ENCODE measurements around the gene PILRB.
"Not testable (repeated sequence)": the region's sequence is repeated elsewhere in the genome, so short reads cannot be mapped to it uniquely, and the experiment has no call there.

GRCh38 chr7:100341286-100341685 lies 16.6 kb upstream of the PILRB start:
- TF ChIP-seq POLR2A (IDR thresholded peaks at IDR 0.05; ENCODE audit: low read length); GATA1 (IDR thresholded peaks at IDR 0.05; ENCODE audit: low read depth, low read length): not testable (repeated sequence)

Data from erythroblast (primary cell).